Suppressor macrophage (primary cell): ENCODE measurements around the gene DDAH2.
A peak's percentile ranks its signal among the peaks of the same experiment; 100 is the strongest.

Experiments used
- DNase-seq, 4 experiments: peaks; one replicate each; pipeline ENCODE4 v3.0.0-alpha.2; 2020 to 2022
- total RNA-seq, 17 experiments: gene quantifications; one replicate each; lab custom pipeline; 2026; ENCODE audit warnings: mixed read lengths in 6 of 17, inconsistent platforms in 3 of 17; lab: John Stamatoyannopoulos, UW

DDAH2 gene
- total RNA-seq: 15.6 to 78.0 (median 35.0) reads per million in 17 experiments

GRCh38 chr6:31728767-31729514 is at the start of gene DDAH2:
TSS of gene DDAH2 (minus strand) at chr6:31729299. CDS start at chr6:31729161, 138 bp downstream.
- DNase-seq: no peak

- no peak for DNase-seq
These were observed 49.1 kb upstream of the DDAH2 start for GRCh38 chr6:31778193-31778592.

- no peak for DNase-seq
These were observed 48.6 kb upstream of the DDAH2 start for GRCh38 chr6:31777667-31778050.

GRCh38 chr6:31776989-31777666 is 48.0 kb upstream of the DDAH2 start, which contains the start of gene VWA7:
TSS of gene VWA7 (minus strand) at chr6:31777328. CDS start at chr6:31776779, 549 bp downstream.
- peak; percentile 80 to 90 (median 86) for DNase-seq

GRCh38 chr6:31776485-31776988 is 47.4 kb upstream of the DDAH2 start:
- peak in 2 of 4 experiments; percentile 34 to 41 for DNase-seq

GRCh38 chr6:31775633-31776484 is 46.8 kb upstream of the DDAH2 start:
- no peak for DNase-seq

- no peak for DNase-seq
These were observed 46.1 kb upstream of the DDAH2 start for GRCh38 chr6:31775184-31775583.

- DNase-seq: peak in 2 of 4 experiments; percentile 24 to 36
These were observed 42.9 kb upstream of the DDAH2 start for GRCh38 chr6:31771992-31772358.

- no peak for DNase-seq
These were observed 41.8 kb upstream of the DDAH2 start for GRCh38 chr6:31770860-31771259.

GRCh38 chr6:31769684-31770371 is 40.7 kb upstream of the DDAH2 start:
- peak; percentile 83 to 91 (median 88) for DNase-seq

- DNase-seq: peak; percentile 72 to 90 (median 83)
These were observed 39.5 kb upstream of the DDAH2 start for GRCh38 chr6:31768363-31769257.

- DNase-seq: peak in 3 of 4 experiments; percentile 14 to 34 (median 27)
These were observed 38.1 kb upstream of the DDAH2 start for GRCh38 chr6:31767096-31767645.

- no peak for DNase-seq
These were observed 37.1 kb upstream of the DDAH2 start for GRCh38 chr6:31765910-31766794.

- no peak for DNase-seq
These were observed 36.4 kb upstream of the DDAH2 start for GRCh38 chr6:31765559-31765909.

GRCh38 chr6:31764198-31764597 is 35.1 kb upstream of the DDAH2 start:
- no peak for DNase-seq

GRCh38 chr6:31763619-31763940 is 34.5 kb upstream of the DDAH2 start:
- DNase-seq: no peak

- DNase-seq: no peak
These were observed 33.9 kb upstream of the DDAH2 start for GRCh38 chr6:31762878-31763618.

GRCh38 chr6:31762356-31762755 is 33.3 kb upstream of the DDAH2 start, which contains the start of gene SAPCD1:
TSS of gene SAPCD1 (plus strand) at chr6:31762656. CDS start at chr6:31763055, 399 bp downstream.
- no peak for DNase-seq

- DNase-seq: no peak
These were observed 32.2 kb upstream of the DDAH2 start for GRCh38 chr6:31761343-31761742.
